Measurements from ENCODE around the gene MMAB.
A peak's percentile ranks its signal among the peaks of the same experiment; 100 is the strongest.

Gene MMAB

GRCh38 chr12:109573029-109573913 is at the start of gene MMAB, which contains the start of gene MVK:
TSS of gene MMAB (minus strand) at chr12:109573504. CDS start at chr12:109573480, 24 bp downstream.
TSS of gene MVK (plus strand) at chr12:109573794. CDS start at chr12:109574823, 1,029 bp downstream.
- DNase-seq (ENCODE audit: low read depth in 3 of 3) = peak; percentile 95 to 99 (median 95)

GRCh38 chr12:109621901-109622364 is 48.6 kb upstream of the MMAB start:
- DNase-seq (ENCODE audit: low read depth in 3 of 3) = no peak

- DNase-seq (ENCODE audit: low read depth in 3 of 3) = no peak
Measured at GRCh38 chr12:109621211-109621694, 47.9 kb upstream of the MMAB start.

- no peak for DNase-seq (ENCODE audit: low read depth in 3 of 3)
Measured at GRCh38 chr12:109619002-109619604, 45.8 kb upstream of the MMAB start.

GRCh38 chr12:109618082-109618481 is 44.8 kb upstream of the MMAB start:
- DNase-seq (ENCODE audit: low read depth in 3 of 3) = no peak

- DNase-seq (ENCODE audit: low read depth in 3 of 3) = no peak
Measured at GRCh38 chr12:109617491-109617890, 44.2 kb upstream of the MMAB start.

GRCh38 chr12:109615556-109616229 is 42.4 kb upstream of the MMAB start:
- DNase-seq (ENCODE audit: low read depth in 3 of 3) = no peak

- no peak for DNase-seq (ENCODE audit: low read depth in 3 of 3)
Measured at GRCh38 chr12:109613649-109614455, 40.5 kb upstream of the MMAB start.

GRCh38 chr12:109612975-109613502 is 39.7 kb upstream of the MMAB start:
- no peak for DNase-seq (ENCODE audit: low read depth in 3 of 3)

GRCh38 chr12:109612003-109612402 is 38.7 kb upstream of the MMAB start:
- DNase-seq (ENCODE audit: low read depth in 3 of 3) = no peak

GRCh38 chr12:109611223-109611622 is 37.9 kb upstream of the MMAB start:
- no peak for DNase-seq (ENCODE audit: low read depth in 3 of 3)

- no peak for DNase-seq (ENCODE audit: low read depth in 3 of 3)
Measured at GRCh38 chr12:109610523-109610922, 37.2 kb upstream of the MMAB start.

- DNase-seq (ENCODE audit: low read depth in 3 of 3) = no peak
Measured at GRCh38 chr12:109609342-109609741, 36.0 kb upstream of the MMAB start.

- DNase-seq (ENCODE audit: low read depth in 3 of 3) = no peak
Measured at GRCh38 chr12:109608793-109609192, 35.5 kb upstream of the MMAB start.

- no peak for DNase-seq (ENCODE audit: low read depth in 3 of 3)
Measured at GRCh38 chr12:109608270-109608669, 35.0 kb upstream of the MMAB start.

- DNase-seq (ENCODE audit: low read depth in 3 of 3) = no peak
Measured at GRCh38 chr12:109607618-109608017, 34.3 kb upstream of the MMAB start.

- DNase-seq (ENCODE audit: low read depth in 3 of 3) = no peak
Measured at GRCh38 chr12:109606320-109607028, 33.2 kb upstream of the MMAB start.

- DNase-seq (ENCODE audit: low read depth in 3 of 3) = no peak
Measured at GRCh38 chr12:109605599-109606228, 32.4 kb upstream of the MMAB start.

GRCh38 chr12:109605016-109605415 is 31.7 kb upstream of the MMAB start:
- DNase-seq (ENCODE audit: low read depth in 3 of 3) = no peak

- DNase-seq (ENCODE audit: low read depth in 3 of 3) = no peak
Measured at GRCh38 chr12:109604132-109604585, 30.9 kb upstream of the MMAB start.

All from stimulated activated CD4-positive, alpha-beta T cell treated with anti-CD3 and anti-CD28 coated beads, TNF-alpha, amount 100 ng/mL, for 24 hours (primary cell).